ENCODE results near the gene SEMA5A. TPM values are rescaled to one million over a fixed set of nuclear protein-coding genes. Genes with fewer than 3 reads are reported as not detected.

The SEMA5A gene
- polyA plus RNA-seq, 1 of the 3 experiments (the other 2 are of a cell fraction), result 0.58 TPM

- no peak overlapping the region for H3K4me2 ChIP-seq
- H3K9ac ChIP-seq, result no peak overlapping the region
- no peaks in the 10 kb centered on the region for H3K9me2 ChIP-seq
- no peak for TF ChIP-seq SMC3 (IDR thresholded peaks at IDR 0.05; ENCODE audit: low read depth, low read length)
- TF ChIP-seq GABPA (IDR thresholded peaks at IDR 0.05; ENCODE audit: low read depth), result no peak
- no peak for TF ChIP-seq RXRA (IDR thresholded peaks at IDR 0.05; ENCODE audit: borderline replicate concordance, low read depth)
- TF ChIP-seq EZH2phosphoT487 (IDR thresholded peaks at IDR 0.05; ENCODE audit: borderline replicate concordance, low read depth), result no peak
- TF ChIP-seq FOXJ3 (CRISPR knock-in tag; IDR thresholded peaks at IDR 0.05), result no peak
- TF ChIP-seq REST (IDR thresholded peaks at IDR 0.05; ENCODE audit: low read depth, low read length), result no peak
- no peak for TF ChIP-seq ELF1 (IDR thresholded peaks at IDR 0.05)
- no peak for TF ChIP-seq NFIC (IDR thresholded peaks at IDR 0.05; ENCODE audit: borderline replicate concordance)
- no peak overlapping the region for H2AFZ ChIP-seq (ENCODE audit: low read depth)
- no peak for DNase-seq
- POLR2A ChIA-PET, result no interaction called here
- H4K20me1 ChIP-seq (ENCODE audit: insufficient read depth), result no peaks in the 10 kb centered on the region
- H3K79me2 ChIP-seq (ENCODE audit: insufficient read depth), result no peaks in the 10 kb centered on the region; the same call in 1 of the 2 replicates
- H3K4me1 ChIP-seq (ENCODE audit: control insufficient read depth in 1 of 2, insufficient read depth in 2 of 2, low read depth in 1 of 2, low read length in 1 of 2), result peaks cover 0 to 4% of the 10 kb centered on the region in 2 experiments; a peak in 2 of 4 replicates
- no peaks in the 10 kb centered on the region for H3K27me3 ChIP-seq (ENCODE audit: insufficient read depth)
- WGBS (ENCODE audit: low lambda C conversion rate), result 39% methylated on average over 2 of the region's 2 CpGs
- no peaks in the 10 kb centered on the region for H3F3A ChIP-seq (replicated peaks; ENCODE audit: insufficient read depth)
- H3K9me3 ChIP-seq, result no peaks in the 10 kb centered on the region
- H3K36me3 ChIP-seq (replicated peaks in 1 of 2; ENCODE audit: control insufficient read depth in 1 of 2, insufficient read depth in 2 of 2, low read length in 1 of 2), result no peaks in the 10 kb centered on the region
- H3K4me3 ChIP-seq (ENCODE audit: low read depth in 2 of 2, low read length in 1 of 2), result no peak overlapping the region
- CTCF ChIA-PET, result no interaction called here
- H3K27ac ChIP-seq (ENCODE audit: low read depth in 2 of 2, low read length in 1 of 2), result no peak overlapping the region
Measured at GRCh38 chr5:9415566-9415965, 130.3 kb downstream of the SEMA5A start.

- Histone ChIP-seq H3K4me3 (ENCODE audit: low read depth in 2 of 2, low read length in 1 of 2) (no peak overlapping the region), H3F3A (replicated peaks; ENCODE audit: insufficient read depth) (no peaks in the 10 kb centered on the region), H3K79me2 (ENCODE audit: insufficient read depth) (no peaks in the 10 kb centered on the region; the same call in 1 of the 2 replicates), H3K27me3 (ENCODE audit: insufficient read depth) (no peaks in the 10 kb centered on the region), H4K20me1 (ENCODE audit: insufficient read depth) (no peaks in the 10 kb centered on the region), H3K4me1 (ENCODE audit: control insufficient read depth in 1 of 2, insufficient read depth in 2 of 2, low read depth in 1 of 2, low read length in 1 of 2) (peaks cover 0 to 4% of the 10 kb centered on the region in 2 experiments; a peak in 2 of 4 replicates), H3K36me3 (replicated peaks in 1 of 2; ENCODE audit: control insufficient read depth in 1 of 2, insufficient read depth in 2 of 2, low read length in 1 of 2) (no peaks in the 10 kb centered on the region), H3K9me3 (no peaks in the 10 kb centered on the region), H3K9ac (no peak overlapping the region), H2AFZ (ENCODE audit: low read depth) (no peak overlapping the region), H3K4me2 (no peak overlapping the region), H3K9me2 (no peaks in the 10 kb centered on the region), H3K27ac (ENCODE audit: low read depth in 2 of 2, low read length in 1 of 2) (no peak overlapping the region; a peak in 1 of 4 replicates)
- CTCF ChIA-PET, result no interaction called here
- WGBS (ENCODE audit: low lambda C conversion rate), result 42% methylated on average over 3 of the region's 3 CpGs
- DNase-seq, result no peak
- POLR2A ChIA-PET, result no interaction called here
- TF ChIP-seq PBX3 (IDR thresholded peaks at IDR 0.05) (no peak), TAF1 (IDR thresholded peaks at IDR 0.05; ENCODE audit: borderline replicate concordance, low read depth, low read length) (no peak), NFIC (IDR thresholded peaks at IDR 0.05; ENCODE audit: borderline replicate concordance) (no peak), USF1 (IDR thresholded peaks at IDR 0.05; ENCODE audit: borderline replicate concordance, low read depth) (no peak), JUND (IDR thresholded peaks at IDR 0.05) (no peak), TEAD4 (IDR thresholded peaks at IDR 0.05; ENCODE audit: borderline replicate concordance, insufficient read depth) (no peak), FOXM1 (IDR thresholded peaks at IDR 0.05; ENCODE audit: low read depth) (no peak), RCOR1 (IDR thresholded peaks at IDR 0.05; ENCODE audit: low read length) (no peak), EZH2phosphoT487 (IDR thresholded peaks at IDR 0.05; ENCODE audit: borderline replicate concordance, low read depth) (no peak), IRF3 (IDR thresholded peaks at IDR 0.05; ENCODE audit: low read depth, low read length) (no peak), USF2 (IDR thresholded peaks at IDR 0.05; ENCODE audit: borderline replicate concordance, low read depth, low read length) (no peak)
Measured at GRCh38 chr5:9415091-9415490, 130.8 kb downstream of the SEMA5A start.
